GM12878 (cell line): ENCODE results near the gene MAGI2. TPM values are rescaled to one million over a fixed set of nuclear protein-coding genes. Genes with fewer than 3 reads are reported as not detected.

Experiments used
- ATAC-seq: fragments of 200-7000 bp; cut with Tn5 transposase; 3 replicates; pipeline ENCODE4 v1.9.1; 2020; ENCODE audit warnings: mild to moderate bottlenecking, moderate library complexity
- BruUV-seq: library from RNA; stranded (reverse); fragments of 400-500 nt; replicated peaks from 2 replicates; lab custom pipeline; 2021; lab: Mats Ljungman, UMichigan
- CTCF ChIA-PET: fragments of 300-600 bp; sonication (Branson Sonifier 250); formaldehyde crosslinking; extraction: SDS; loops from one replicate; lab custom pipeline; 2021; ENCODE audit warnings: inconsistent platforms; lab: Yijun Ruan, JAX
- POLR2A ChIA-PET: fragments of 350-600 bp; formaldehyde crosslinking; extraction: SDS; loops from one replicate; lab custom pipeline; 2021; ENCODE audit warnings: inconsistent platforms; lab: Charles Lee
- RAD21 ChIA-PET: fragments of 300-600 bp; sonication (Branson Sonifier 250); formaldehyde crosslinking; loops from one replicate; lab custom pipeline; 2023; ENCODE audit warnings: antibody characterized with exemption; ENCODE audit not compliant: unreplicated experiment; lab: Charles Lee
- SMC1A ChIA-PET: fragments of 300-600 bp; sonication (Branson Sonifier 250); formaldehyde crosslinking; loops from one replicate; lab custom pipeline; 2023; ENCODE audit not compliant: unreplicated experiment, uncharacterized antibody; lab: Charles Lee
- DNase-seq: peaks from one replicate; pipeline ENCODE4 v3.0.0-alpha.2; 2011; ENCODE audit warnings: low read depth, low spot score
- FAIRE-seq: peaks from 3 replicates; lab custom pipeline; 2011; peaks lifted over from hg19 to GRCh38; lab: Jason Lieb, UNC
- H2AFZ ChIP-seq: 2 replicates; pipeline ENCODE4 v1.6.0; 2011; ENCODE audit warnings: low read depth, low read length, control low read depth; ENCODE audit not compliant: control insufficient read depth
- H3K27ac ChIP-seq: 2 replicates; pipeline ENCODE4 v1.5.1; 2011; ENCODE audit warnings: control low read depth; ENCODE audit not compliant: control insufficient read depth, insufficient read depth
- H3K27me3 ChIP-seq, 2 experiments: replicated peaks in 1 of 2; 2 replicates each; pipeline versions ENCODE4 v1.6.0 to v1.6.1; 2011; ENCODE audit warnings: low read length in 1 of 2; ENCODE audit not compliant: control insufficient read depth in 2 of 2, insufficient read depth in 2 of 2
- H3K36me3 ChIP-seq, 2 experiments: 2 replicates each; pipeline ENCODE4 v1.5.1; 2011; ENCODE audit warnings: low read length in 1 of 2; ENCODE audit not compliant: control insufficient read depth in 2 of 2, insufficient read depth in 2 of 2
- H3K4me1 ChIP-seq: 2 replicates; pipeline ENCODE4 v1.6.1; 2011; ENCODE audit warnings: mild to moderate bottlenecking, low read length, moderate library complexity, mixed read lengths; ENCODE audit not compliant: control insufficient read depth, insufficient read depth
- H3K4me2 ChIP-seq: 2 replicates; pipeline ENCODE4 v1.6.0; 2011; ENCODE audit warnings: control low read depth; ENCODE audit not compliant: control insufficient read depth, insufficient read depth
- H3K4me3 ChIP-seq: fragments of 200-600 bp; sonication (generic); 2 replicates; pipeline ENCODE4 v1.5.1; 2016
- H3K79me2 ChIP-seq: 2 replicates; pipeline ENCODE4 v1.6.0; 2011; ENCODE audit warnings: low read length; ENCODE audit not compliant: control insufficient read depth, insufficient read depth
- H3K9ac ChIP-seq: 2 replicates; pipeline ENCODE4 v1.8.0; 2011; ENCODE audit warnings: low read length, control low read depth, mixed read lengths; ENCODE audit not compliant: control insufficient read depth, insufficient read depth
- H3K9me3 ChIP-seq: replicated peaks from 3 replicates; pipeline ENCODE4 v1.5.1; 2011; ENCODE audit warnings: mild to moderate bottlenecking, low read length; ENCODE audit not compliant: control insufficient read depth, insufficient read depth
- H4K20me1 ChIP-seq: 2 replicates; pipeline ENCODE4 v1.6.0; 2011; ENCODE audit not compliant: control insufficient read depth, insufficient read depth
- GABPA ChIP-seq: IDR thresholded peaks from 2 replicates; pipeline ENCODE4 v1.6.1; 2014; ENCODE audit warnings: antibody characterized with exemption, low read depth, mild to moderate bottlenecking, inconsistent platforms
- HDAC2 ChIP-seq: fragments of 200-600 bp; sonication (generic); IDR thresholded peaks from 2 replicates; pipeline ENCODE4 v1.6.1; 2017
- MXI1 ChIP-seq: fragments of 150-350 bp; IDR thresholded peaks from 2 replicates; pipeline ENCODE4 v1.6.1; 2011; ENCODE audit warnings: low read depth, mild to moderate bottlenecking, inconsistent platforms, low read length, improper control_type of control experiment
- NBN ChIP-seq: fragments of 450-650 bp; IDR thresholded peaks from 2 replicates; pipeline ENCODE4 v1.6.1; 2016
- RCOR1 ChIP-seq: conservative IDR thresholded peaks from 2 replicates; pipeline ENCODE4 v1.6.1; 2012; ENCODE audit warnings: low read depth, low read length, improper control_type of control experiment
- SIX5 ChIP-seq: IDR thresholded peaks from 2 replicates; pipeline ENCODE4 v1.6.1; 2011; ENCODE audit warnings: mild to moderate bottlenecking, low read depth, low read length, moderate library complexity; ENCODE audit not compliant: severe bottlenecking
- SKIL ChIP-seq: fragments of 450-650 bp; IDR thresholded peaks from 2 replicates; pipeline ENCODE4 v1.6.1; 2017; ENCODE audit warnings: mild to moderate bottlenecking, low read depth, inconsistent platforms; ENCODE audit not compliant: poor library complexity, severe bottlenecking
- SREBF2 ChIP-seq: IDR thresholded peaks from 2 replicates; pipeline ENCODE4 v1.6.1; 2012; ENCODE audit warnings: mild to moderate bottlenecking, low read length
- ZBTB40 ChIP-seq: fragments of 450-650 bp; IDR thresholded peaks from 2 replicates; pipeline ENCODE4 v1.6.1; 2016; ENCODE audit warnings: mild to moderate bottlenecking, moderate library complexity, borderline replicate concordance
- ZNF217 ChIP-seq: fragments of 450-650 bp; IDR thresholded peaks from 2 replicates; pipeline ENCODE4 v1.6.1; 2017; ENCODE audit warnings: antibody characterized with exemption, mild to moderate bottlenecking
- WGBS: methylation state at CpG from one replicate; pipeline ENCODE4 v1.1.6; 2016; ENCODE audit warnings: low lambda C conversion rate; ENCODE audit not compliant: insufficient replicate concordance, insufficient coverage; ENCODE audit errors: missing lambda C conversion rate; 5-methylcytosine and 5-hydroxymethylcytosine counted together
- in situ Hi-C: fragments of 300-500 bp; cut with MboI; formaldehyde crosslinking; loops from 9 replicates; pipeline ENCODE4 v1.14.3; 2018; ENCODE audit warnings: mixed read lengths
- intact Hi-C: fragments of 100-400 bp; cut with micrococcal nuclease; formaldehyde crosslinking; loops from one replicate; pipeline ENCODE4 v1.14.2; 2022; ENCODE audit not compliant: unreplicated experiment
- polyA plus RNA-seq, 11 experiments: library from polyadenylated mRNA; depleted of rRNA in 4 of 11; unstranded in 6 of 11; stranded (reverse) in 5 of 11; fragments of >200 nt; fragmentation: Nextera tagmentation in 4 of 11; fragmentation: Illumina TruSeq in 1 of 11; extraction: Ambion mirVana in 4 of 11; extraction: Trizol in 1 of 11; gene quantifications; 1 replicate in 1 of 11; 2 replicates in 10 of 11; pipeline versions ENCODE4 v1.2.1 to v1.2.3, GENCODE V29; 2011 to 2016; ENCODE audit warnings: inconsistent platforms in 2 of 11, missing spikeins in 2 of 11, low read depth in 1 of 11
- total RNA-seq, 4 experiments: library from RNA; depleted of rRNA in 3 of 4; stranded (reverse); fragments of >200 nt in 3 of 4; fragmentation: Illumina TruSeq in 1 of 4; extraction: Trizol in 1 of 4; gene quantifications; 2 replicates each; pipeline versions ENCODE4 v1.2.1 to v1.2.3, GENCODE V29; 2013 to 2021

MAGI2 gene
- total and polyA plus RNA-seq, 10 of the 15 experiments (the other 5 are each of a cell fraction or from before 2014, with no cell fraction given) = 0.01 to 0.31 (median 0.05) TPM; not detected in 2

GRCh38 chr7:78327718-78328117 is 1125.7 kb downstream of the MAGI2 start:
- Histone ChIP-seq H3K4me2 (no peak overlapping the region), H3K27ac (no peak overlapping the region), H3K36me3 (no peaks in the 10 kb centered on the region), H2AFZ (no peak overlapping the region), H3K4me1 (no peaks in the 10 kb centered on the region), H3K9ac (no peak overlapping the region), H3K79me2 (no peaks in the 10 kb centered on the region)
- CTCF ChIA-PET = no interaction called here
- SMC1A ChIA-PET = no interaction called here
- POLR2A ChIA-PET = no interaction called here
- RAD21 ChIA-PET = no interaction called here
- TF ChIP-seq SIX5 = no peak
- TF ChIP-seq HDAC2 = no peak
- TF ChIP-seq SKIL = no peak
- no peak for TF ChIP-seq NBN
- no peak for TF ChIP-seq RCOR1
- no peak for TF ChIP-seq ZNF217
- no peak for TF ChIP-seq GABPA
- no peak for TF ChIP-seq SREBF2
- no peak for TF ChIP-seq MXI1
- TF ChIP-seq ZBTB40 = no peak
- TF ChIP-seq, all 136 proteins: peak for 0
- Histone ChIP-seq H3K4me3 (no peak overlapping the region), H3K27me3 (no peaks in the 10 kb centered on the region), H4K20me1 (no peaks in the 10 kb centered on the region), H3K9me3 (no peaks in the 10 kb centered on the region)
- 0% methylated on average over 1 of the region's 1 CpG for WGBS
- in situ Hi-C loops (no loop called here), intact Hi-C loops (no loop called here)
- DNase-seq = no peak
- no peak for FAIRE-seq
- BruUV-seq = no TSS peak
- ATAC-seq = no peak
